ENCODE measurements around the gene PSMB1.

DNA sequence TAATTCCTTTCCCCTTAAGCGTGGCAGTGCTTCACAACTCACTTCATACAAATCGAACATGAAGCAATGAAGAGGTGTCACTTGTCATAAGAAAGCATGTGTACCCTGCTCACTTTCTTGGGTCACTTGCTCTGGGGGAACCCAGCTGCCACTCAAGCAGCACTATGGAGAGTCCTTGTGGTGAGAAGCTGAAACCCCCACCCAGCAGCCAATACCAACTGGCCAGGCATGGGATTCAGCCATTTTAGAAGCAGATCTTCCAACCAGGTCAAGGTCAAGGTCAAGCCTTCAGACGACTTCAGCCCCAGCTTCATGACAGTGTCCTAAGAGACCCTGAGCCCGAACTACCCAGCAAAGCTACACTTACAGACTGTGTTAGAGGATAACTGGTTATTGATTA lies 62.8 kb downstream of the PSMB1 start:
- TF ChIP-seq CTCF (IDR thresholded peaks at IDR 0.05) (no peak), POLR2A (IDR thresholded peaks at IDR 0.05) (no peak)
